Measurements from ENCODE around the gene CARD9.
"Not testable (repeated sequence)": the region's sequence is repeated elsewhere in the genome, so short reads cannot be mapped to it uniquely, and the experiment has no call there.

CARD9 gene, protein sequence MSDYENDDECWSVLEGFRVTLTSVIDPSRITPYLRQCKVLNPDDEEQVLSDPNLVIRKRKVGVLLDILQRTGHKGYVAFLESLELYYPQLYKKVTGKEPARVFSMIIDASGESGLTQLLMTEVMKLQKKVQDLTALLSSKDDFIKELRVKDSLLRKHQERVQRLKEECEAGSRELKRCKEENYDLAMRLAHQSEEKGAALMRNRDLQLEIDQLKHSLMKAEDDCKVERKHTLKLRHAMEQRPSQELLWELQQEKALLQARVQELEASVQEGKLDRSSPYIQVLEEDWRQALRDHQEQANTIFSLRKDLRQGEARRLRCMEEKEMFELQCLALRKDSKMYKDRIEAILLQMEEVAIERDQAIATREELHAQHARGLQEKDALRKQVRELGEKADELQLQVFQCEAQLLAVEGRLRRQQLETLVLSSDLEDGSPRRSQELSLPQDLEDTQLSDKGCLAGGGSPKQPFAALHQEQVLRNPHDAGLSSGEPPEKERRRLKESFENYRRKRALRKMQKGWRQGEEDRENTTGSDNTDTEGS

DNA sequence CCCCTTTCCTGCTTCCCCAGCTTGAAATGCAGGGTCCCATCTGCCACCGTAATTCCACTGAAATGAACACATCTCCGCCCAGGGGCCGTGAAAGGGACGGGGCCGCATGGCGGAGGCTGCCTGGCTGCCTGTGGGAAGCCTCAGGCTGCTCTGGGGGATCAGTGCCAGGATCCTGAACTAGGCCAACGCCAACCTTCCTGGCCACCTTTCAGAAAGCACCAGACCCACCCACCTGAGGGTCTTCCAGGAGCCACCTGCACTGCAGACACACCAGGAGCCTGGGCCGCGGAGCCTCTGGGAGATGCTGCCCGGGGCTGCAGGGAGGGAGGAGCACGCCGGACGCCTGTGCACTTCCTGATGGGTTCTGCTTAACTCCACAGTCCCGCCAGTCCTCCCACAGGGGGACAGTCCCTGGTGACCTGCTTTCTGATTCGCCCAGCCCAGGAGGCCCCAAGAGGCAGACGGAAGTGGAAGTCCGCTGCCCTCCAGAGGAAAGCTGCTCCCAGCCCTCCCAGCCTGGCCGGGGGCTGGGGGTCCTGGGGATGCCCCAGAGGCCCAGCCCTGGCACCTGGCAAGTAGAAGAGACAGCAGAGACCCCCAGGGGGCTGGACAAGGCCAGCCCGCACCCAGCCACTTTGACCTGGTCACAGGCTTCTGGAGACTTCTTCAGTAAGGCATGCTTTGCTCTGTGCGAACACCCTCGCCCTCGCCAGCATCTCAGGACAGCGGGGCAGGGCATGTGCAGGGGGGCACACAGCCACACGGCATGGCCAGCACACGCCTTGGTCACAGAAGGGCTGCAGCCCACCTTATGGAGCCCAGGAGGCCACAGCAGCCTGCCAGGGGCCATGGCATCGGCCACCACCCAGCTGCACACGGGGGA is at the start of gene CARD9:
Gene CARD9, minus strand, starts transcription at position 370 of the 883 bp plus-strand sequence. CDS start 1,591 bp downstream, outside the sequence.
- no peak for DNase-seq (ENCODE audit: low spot score)

DNA sequence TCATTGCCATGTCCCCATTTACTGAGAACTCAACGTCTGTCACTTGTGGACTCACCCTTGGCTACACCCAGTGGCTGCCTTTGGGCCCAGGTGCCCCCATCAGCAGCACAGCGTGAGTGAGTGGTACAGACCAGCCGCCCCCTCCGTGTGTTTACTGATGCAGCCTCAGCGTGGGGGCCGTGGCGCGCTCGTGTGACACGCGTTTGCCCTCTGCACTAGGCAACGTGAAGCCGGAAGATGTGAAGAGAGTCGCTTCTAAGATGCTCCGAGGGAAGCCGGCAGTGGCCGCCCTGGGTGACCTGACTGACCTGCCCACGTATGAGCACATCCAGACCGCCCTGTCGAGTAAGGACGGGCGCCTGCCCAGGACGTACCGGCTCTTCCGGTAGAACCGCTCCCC is 49.4 kb upstream of the CARD9 start:
- DNase-seq (ENCODE audit: low spot score): no peak

DNA sequence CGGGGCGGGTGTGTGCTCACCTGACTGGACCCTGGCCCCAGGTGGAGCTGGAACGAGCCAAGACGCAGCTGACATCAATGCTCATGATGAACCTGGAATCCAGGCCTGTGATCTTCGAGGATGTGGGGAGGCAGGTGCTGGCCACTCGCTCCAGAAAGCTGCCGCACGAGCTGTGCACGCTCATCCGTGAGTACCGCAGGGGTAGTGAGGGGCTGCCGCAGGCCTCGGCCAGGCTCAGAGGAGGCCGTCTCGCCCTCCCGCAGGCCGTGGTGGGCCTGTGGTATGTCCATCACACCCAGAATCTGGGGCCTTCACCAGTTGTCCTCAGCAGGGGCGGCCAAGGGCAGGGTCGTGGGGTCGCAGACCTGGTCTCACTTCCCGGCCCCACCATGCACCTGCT is 48.3 kb upstream of the CARD9 start:
- no peak for DNase-seq (ENCODE audit: low spot score)

DNA sequence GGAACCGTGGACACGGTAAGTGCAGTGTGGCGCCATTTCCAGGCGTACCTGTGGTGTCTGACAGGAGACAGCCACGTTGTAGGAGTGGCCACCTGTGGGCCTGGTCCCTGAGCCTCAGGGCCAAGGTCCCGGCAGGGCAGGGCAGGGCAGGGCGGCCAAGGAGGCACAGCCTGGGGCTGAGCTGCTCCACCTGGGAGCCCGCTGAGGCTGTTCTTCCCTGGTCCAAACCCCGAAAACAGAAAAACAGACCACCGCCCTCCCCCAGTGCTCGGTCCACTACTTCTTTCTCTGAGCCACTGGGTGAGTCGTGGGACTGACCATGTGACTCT is 45.6 kb upstream of the CARD9 start:
- DNase-seq (ENCODE audit: low spot score): no peak

DNA sequence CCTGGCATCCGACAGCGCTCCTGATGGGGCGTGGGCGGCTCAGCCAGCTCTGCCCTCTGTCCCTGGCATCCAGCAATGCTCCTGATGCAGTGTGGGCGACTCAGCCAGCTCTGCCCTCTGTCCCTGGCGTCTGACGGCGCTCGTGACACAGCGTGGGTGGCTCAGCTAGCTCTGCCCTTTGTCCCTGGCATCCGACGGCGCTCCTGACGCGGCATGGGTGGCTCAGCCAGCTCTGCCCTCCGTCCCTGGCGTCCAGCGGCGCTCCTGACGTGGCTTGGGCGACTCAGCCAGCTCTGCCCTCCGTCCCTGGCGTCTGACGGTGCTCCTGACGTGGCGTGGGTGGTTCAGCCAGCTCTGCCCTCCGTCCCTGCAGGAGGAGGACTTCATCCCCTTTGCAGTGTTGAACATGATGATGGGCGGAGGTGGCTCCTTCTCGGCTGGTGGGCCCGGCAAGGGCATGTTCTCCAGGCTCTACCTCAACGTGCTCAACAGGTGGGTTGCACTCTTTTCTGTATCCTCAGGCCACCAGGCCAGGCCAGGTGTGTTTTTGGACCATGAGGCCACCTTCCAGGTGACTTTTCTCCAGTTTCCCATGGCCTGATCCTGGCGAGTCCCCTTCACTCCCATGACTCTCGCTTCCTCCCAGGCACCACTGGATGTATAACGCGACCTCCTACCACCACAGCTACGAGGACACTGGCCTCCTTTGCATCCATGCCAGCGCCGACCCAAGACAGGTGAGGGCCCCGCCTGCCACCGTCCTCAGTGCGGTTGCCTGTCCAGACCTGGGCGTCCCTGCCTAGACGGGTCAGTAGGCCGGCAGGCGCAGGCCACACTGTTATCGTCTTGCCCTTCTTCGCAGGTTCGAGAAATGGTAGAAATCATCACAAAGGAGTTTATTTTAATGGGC is 45.0 kb upstream of the CARD9 start:
- no peak for DNase-seq (ENCODE audit: low spot score)

DNA sequence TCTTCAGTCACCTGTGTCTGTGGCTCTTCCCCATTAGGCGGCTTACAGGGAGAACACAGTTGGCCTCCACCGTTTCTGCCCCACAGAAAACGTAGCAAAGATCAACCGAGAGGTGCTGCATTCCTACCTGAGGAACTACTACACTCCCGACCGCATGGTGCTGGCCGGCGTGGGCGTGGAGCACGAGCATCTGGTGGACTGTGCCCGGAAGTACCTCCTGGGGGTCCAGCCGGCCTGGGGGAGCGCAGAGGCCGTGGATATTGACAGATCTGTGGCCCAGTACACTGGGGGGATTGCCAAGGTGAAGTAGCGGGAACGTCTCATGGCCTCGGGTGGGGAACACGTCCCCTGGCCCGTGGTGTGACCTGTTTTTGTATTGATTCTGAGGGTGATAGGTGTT is 43.4 kb upstream of the CARD9 start:
- DNase-seq (ENCODE audit: low spot score): no peak

DNA sequence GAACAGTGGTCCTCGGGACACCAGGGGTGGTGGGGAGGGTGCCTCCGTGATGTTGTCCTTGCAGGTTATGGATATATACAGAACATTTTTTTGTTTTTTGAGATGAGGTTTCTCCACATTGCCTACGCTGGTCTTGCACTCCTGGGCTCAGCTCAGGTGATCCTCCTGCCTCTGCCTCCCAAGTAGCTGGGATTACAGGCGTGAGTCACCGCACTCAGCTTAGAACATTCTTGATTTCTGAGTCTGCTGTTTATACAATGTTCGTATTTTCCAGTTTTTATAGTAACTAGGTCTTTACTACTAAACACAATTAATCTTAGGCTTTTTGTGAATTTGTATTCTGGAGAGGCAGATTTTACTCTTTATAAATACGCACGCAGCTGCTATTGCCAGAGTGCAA is 43.0 kb upstream of the CARD9 start:
- DNase-seq (ENCODE audit: low spot score): no peak

DNA sequence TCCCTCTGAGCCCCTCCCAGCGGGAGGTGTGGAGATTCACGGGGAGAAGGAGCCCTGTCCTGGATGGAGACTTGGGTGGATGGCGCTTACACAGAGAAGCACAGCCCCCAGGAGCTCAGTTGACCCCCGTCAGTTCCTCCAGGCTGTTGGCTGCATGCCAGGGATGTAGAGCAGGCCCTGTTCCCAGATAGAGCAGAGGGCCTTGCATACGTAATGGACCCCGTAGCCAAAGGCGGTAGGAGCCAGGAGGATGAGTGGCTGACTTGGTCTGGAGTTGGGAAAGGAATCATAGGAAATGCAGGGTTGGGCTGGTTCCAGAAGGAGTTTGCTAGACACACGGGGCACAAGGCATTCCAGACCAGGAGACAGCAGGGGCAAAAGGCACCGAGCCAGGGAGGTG is 39.5 kb upstream of the CARD9 start:
- DNase-seq (ENCODE audit: low spot score): no peak

DNA sequence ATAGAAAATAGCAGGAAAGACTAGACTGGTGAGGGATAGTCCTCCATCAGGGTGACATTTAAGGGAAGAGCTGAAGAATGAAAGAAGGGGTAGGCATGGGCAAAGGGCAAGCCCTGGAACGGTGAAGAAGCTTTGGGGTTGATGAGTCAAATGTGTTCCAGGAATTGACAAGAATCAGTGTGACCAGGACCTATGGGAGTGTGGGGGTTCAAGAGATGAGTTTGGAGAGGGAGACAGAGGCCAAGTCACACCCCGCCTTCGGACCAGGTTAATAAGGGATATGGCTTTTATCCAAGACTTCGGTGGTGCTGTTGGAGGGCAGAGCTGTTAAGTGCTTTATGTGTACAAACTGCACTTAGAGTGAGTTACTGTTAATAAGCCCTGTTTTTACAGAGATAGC is 37.9 kb upstream of the CARD9 start:
- DNase-seq (ENCODE audit: low spot score): no peak

DNA sequence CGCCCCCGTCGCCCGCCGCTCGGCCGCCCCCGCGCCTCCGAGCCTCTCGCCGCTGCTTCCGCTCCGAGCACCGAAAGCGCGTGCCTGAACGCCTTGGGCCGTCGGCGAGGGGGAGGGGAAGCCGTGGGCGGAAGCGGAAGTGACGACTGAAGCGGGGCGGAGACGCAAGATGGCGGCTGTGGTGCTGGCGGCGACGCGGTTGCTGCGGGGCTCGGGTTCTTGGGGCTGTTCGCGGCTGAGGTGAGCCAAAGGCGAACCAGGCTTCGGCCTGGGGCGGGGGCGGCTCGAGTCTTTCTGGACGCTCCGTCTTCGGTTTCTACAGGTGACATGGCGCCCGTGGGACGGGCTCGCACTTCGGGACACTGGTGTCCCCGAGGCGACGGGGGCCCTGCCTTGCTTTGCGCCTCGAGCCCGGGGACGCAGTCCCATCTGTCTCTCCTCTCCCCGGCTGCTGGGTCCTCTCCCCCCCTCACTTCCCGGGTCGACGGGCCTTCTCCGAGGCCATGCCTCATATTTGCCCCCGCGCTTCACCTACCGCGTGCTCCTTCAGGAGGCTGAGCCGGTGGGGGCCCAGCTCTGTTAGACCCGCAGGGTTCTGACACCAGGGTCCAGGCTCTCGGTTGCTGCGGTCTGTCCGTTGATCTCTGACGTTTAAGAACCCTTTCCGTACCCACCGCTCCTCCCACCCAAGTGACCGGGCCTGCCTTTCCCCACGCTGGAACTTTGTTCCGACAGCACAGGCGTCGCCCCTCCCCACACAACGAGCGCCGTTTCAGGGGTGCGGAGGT is 37.2 kb upstream of the CARD9 start, which contains the start of the genes ENTR1 and PMPCA:
Gene ENTR1, minus strand, starts transcription at position 115 of the 788 bp plus-strand sequence. CDS start 217 bp downstream, outside the sequence.
Gene PMPCA, plus strand, starts transcription at position 159 of the 788 bp plus-strand sequence. Its CDS starts 11 bp downstream, at position 170.
- DNase-seq (ENCODE audit: low spot score): peak; percentile 93

DNA sequence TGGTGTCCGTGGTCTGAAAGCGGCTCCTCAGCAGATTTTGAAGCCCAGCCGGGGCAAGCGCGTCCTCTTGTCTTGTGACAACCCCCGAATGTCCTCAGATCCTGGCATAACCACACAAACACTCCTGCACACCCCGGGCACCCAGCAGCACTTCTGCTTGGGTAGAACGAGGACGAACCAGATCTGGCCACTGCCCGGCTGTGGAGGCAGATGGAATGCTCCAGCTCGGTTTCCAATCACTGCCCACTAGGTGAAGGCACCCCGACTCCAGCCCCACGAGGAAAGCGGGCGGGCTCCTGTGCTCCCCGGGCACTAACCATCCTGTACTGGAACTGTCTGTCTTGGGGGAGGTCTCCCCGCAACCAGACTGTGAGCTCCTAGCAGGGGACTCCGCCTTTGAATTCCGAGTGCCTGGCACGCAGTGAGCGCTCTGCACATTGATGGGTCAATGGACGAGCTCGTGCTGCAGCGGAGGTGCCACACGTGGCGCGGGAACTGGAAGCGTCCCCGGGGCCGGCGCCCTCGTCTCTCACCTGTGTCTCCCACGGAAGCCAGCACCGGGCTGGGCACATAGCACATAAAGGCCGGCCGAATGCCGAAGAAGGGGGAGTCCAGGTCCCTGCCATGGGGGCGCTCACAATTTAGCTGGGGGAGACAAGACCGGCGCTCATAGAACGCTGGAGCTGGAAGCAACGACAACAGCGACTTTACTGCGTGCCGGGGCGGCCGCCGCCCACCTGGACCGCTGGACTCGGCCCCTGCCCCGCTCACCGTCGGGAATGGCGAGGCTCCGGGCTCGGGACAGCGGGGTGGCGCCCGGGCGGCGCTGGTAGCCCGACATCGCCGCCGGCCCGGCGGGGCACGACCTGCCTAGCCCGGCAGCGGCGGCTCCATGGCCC is 36.3 kb upstream of the CARD9 start:
- DNase-seq (ENCODE audit: low spot score): peak; percentile 62

DNA sequence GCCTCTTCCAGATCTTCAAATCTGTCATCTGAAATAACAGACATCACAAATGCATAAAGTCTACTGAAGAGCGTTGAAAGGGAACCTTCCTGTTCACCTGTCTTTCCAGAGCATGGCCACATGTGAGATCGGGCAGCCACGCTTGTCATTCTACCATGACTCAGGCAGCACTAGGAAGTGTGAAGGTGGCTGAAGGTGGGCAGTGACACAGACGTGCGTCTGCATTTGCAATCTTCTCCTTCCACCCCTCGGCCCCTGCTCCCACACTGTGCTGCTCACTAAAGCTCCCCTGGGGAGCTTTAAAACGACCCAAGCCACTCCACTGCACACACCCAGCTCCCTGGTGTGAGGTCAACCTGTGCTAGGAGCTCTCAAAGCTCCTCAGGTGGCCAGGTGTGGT is 34.4 kb upstream of the CARD9 start:
- no peak for DNase-seq (ENCODE audit: low spot score)

DNA sequence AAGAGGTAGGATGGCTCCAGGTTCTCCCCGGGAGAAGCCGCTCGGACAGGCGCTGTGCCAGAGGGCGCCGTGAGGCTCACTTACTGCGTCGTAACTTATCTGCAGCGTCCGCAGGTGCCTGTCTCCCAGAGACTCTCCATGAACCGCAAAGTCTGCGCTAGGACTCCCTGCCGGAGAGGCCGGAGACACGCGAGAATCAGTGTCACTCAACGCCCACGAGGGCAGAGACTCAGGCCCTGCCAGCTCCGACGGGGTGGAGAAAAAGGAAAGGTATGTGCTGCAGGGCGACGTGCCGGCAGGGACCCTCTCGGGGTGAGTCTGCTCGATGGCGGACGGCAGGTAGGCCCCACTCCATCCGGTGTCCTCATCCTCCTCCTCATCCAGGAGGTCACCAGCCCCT is 33.6 kb upstream of the CARD9 start:
- not testable (repeated sequence) for DNase-seq (ENCODE audit: low spot score)

DNA sequence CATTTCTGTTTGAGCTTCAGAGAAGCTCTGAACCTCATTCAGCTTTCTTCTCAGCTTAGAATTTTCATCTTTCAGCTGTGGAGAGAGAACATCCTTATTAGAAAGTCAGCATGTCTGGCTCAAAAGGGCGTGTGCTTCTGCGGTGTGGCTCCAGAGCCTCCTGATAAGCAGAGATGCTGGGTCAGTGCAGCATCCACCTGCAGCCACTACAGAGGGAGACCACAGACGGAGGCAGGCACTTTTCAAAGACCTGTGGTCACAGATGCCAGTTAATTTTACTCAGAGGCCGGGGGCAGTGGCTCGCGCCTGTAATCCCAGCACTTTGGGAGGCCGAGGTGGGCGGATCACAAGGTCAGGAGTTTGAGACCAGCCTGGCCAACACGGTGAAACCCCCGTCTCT is 32.4 kb upstream of the CARD9 start:
- not testable (repeated sequence) for DNase-seq (ENCODE audit: low spot score)

DNA sequence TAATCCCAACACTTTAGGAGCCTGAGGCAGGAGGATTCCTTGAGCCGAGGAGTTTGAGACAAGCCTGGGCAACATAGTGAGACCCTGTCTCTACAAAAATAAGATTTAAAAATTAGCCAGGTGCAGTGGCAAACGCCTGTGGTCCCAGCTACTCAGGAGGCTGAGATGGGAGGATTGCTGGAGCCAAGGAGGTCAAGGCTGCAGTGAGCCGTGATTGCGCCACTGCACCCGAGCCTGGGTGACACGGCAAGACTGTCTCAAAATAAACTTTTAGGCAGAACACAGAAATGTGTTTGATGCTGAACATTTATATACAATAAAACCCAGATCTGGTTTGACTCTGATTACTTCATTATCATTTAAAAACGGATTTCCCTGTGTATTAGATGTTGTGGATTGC is 32.0 kb upstream of the CARD9 start:
- no peak for DNase-seq (ENCODE audit: low spot score)

DNA sequence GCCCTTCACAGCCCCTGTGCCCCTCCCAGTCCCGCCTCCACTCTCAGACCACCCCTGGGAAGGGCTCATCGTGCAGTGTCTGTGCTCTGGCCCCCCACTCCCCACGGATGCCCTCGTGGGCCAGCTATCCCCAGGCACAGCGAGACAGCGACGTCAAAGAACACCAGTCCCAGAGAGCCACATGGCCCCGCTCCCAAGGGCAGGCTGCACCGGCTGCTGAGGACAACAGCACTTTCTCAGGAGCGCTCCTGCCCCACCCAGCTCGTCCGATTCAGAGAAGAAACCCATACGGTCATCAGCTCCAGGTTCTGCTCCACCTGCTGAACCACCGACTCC is 31.3 kb upstream of the CARD9 start:
- no peak for DNase-seq (ENCODE audit: low spot score)

DNA sequence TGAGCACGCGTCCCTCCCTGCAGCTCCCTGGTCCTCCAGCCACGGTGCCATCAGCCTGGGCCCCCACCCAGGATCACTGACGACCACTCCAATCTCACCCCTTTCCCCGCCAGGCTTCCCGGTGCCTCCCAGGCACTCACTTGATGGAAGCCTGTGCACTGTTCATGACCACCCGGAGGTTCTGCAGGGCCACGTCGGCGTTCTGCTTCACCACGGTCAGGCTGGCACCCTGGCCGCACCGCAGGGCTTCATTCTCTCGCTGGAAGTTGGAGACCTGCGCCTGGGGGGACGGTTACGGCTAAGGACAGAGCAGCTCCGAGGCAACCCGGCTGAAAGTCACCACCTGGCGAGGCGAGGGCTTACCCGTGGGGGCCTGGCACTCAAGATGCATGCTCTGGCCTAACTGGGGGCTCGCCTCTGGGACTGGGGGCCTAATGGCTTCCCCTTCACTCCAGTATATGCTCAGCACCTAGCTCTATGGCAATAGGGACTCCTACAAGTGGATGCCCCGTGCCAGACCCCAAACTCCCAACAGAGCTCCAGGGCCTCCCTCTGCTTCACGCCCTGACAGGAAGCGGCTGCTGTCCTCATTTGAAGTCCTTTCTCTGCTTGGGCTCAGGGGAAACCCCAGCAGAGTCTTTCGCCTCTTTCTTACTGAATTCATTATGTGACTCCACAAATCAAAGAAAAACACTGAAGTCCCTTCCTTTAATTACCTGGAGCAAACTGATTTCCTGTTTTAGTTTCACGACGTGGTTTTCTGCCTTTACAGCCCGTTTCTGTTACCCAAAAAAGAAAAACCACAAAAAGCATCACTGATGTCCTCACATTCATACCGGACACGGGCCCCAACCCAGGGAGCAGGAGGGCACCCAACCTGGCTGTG is 30.7 kb upstream of the CARD9 start:
- no peak for DNase-seq (ENCODE audit: low spot score)

DNA sequence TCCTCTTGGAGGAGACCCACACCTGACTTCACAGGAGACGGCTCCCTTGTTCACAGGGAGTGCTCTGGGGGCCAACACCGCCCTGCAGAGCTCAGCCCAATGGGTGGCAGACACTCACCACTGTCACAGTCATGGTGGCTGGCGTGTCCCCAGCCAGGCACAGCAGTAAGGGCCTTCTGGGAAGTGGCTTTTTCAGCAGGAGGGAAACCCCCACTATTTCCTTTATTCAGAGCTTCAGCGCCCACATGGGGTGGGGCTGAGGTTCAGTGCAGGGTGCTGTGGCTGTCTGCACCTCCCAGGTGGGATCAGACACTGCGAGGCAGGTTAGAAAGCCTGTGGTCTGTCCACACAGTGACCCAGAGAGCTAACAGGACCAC is 30.1 kb upstream of the CARD9 start:
- DNase-seq (ENCODE audit: low spot score): no peak

DNA sequence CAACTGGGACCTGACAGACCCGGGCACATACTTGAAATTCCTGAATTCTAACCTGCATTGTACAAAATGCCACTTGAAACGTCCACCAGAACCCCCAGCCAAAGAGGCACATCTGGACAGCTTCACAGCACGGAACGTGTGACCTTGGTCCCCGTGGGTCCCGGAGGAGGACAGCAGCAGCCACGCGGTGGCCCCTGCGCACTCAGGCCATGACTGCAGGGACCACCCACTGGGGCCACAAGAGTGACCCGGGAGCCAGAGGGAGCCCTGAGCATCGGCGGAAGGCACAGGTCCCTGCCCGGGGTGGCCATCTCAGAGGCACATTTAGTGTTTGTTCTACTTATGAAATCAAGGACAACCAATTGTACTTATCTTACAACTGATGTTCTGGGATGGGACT is 28.6 kb upstream of the CARD9 start:
- no peak for DNase-seq (ENCODE audit: low spot score)

Measured in ecto neural progenitor cell (in vitro differentiated cells).